ENCODE results near the gene TOP1.

TOP1 gene

DNA sequence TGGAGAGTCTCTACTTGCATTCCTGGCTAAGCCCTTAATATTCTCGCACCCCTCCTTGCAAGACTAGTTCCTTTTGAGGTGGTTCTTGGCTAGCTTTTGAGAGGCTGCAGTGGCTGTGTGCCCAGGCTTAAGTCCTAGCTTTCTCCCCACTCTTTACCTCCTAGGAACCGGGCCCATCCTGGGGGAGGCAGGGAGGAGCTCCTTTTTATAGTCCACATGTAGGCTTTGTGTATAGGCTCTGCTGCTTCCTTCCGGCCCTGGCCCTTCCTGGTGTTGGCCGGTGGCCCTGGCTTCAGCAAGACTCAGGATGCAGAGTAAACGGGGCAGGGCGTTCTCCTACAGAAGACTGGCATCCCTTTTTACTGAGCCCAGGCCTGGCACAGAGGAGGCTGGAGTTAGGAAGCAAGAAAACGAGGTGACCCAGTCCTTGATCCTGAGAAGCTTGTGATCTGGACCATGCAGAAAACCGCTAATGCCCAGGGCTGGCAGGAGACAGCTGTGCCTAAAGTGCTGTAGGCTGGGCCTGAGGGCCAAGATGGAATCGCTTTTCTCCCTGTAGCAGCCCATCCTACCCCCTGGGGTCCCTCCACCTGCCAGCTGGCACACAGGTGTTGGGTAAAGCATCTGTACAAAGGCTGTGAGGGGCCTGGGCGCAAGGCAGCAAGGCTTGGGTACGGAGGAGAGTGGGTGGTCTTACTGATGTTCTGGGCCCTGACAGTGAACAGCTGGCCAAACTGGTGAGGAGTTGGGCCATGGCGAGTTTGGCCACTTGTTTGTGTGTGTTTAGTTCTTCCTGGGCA, 117.4 kb downstream of the TOP1 start:
- no peaks in the 10 kb centered on the region for H3K9me3 ChIP-seq (ENCODE audit: control insufficient read depth, low read depth, low read length)
- H3K27me3 ChIP-seq (ENCODE audit: control insufficient read depth, insufficient read depth, low read length) = no peaks in the 10 kb centered on the region
- H3K36me3 ChIP-seq (ENCODE audit: control insufficient read depth, low read depth, low read length) = peaks cover 7% of the 10 kb centered on the region
- H3K27ac ChIP-seq (ENCODE audit: low read length) = no peak overlapping the region
- H3K4me1 ChIP-seq (ENCODE audit: control insufficient read depth, low read depth, low read length) = peaks cover 4% of the 10 kb centered on the region
- H3K9ac ChIP-seq (ENCODE audit: low read length) = no peak overlapping the region
- no peak overlapping the region for H3K4me3 ChIP-seq (ENCODE audit: low read length)

DNA sequence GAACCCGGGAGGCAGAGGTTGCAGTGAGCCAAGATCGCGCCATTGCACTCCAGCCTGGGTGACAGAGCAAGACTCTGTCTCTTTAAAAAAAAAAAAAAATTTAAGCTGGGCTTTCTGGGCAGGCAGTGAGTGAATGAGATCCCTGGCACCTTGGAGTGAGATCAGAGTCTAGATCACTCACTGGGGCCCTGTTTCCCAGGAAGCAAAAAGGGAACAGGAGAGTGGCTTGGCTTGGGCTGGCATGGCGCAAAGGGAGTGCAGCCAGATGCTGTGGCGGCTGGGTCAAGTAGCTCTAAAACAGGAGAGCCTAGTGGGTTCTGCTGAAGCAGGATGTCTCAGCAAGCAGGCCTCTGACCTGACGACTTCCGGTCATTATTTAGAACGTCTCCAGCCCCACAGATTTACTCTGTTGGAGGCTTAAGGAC, 119.2 kb downstream of the TOP1 start:
- Histone ChIP-seq H3K9ac (ENCODE audit: low read length) (no peak overlapping the region), H3K4me1 (ENCODE audit: control insufficient read depth, low read depth, low read length) (peaks cover 5% of the 10 kb centered on the region), H3K36me3 (ENCODE audit: control insufficient read depth, low read depth, low read length) (peaks cover 7% of the 10 kb centered on the region), H3K27ac (ENCODE audit: low read length) (no peak overlapping the region), H3K27me3 (ENCODE audit: control insufficient read depth, insufficient read depth, low read length) (no peaks in the 10 kb centered on the region), H3K9me3 (ENCODE audit: control insufficient read depth, low read depth, low read length) (no peaks in the 10 kb centered on the region), H3K4me3 (ENCODE audit: low read length) (no peak overlapping the region)

DNA sequence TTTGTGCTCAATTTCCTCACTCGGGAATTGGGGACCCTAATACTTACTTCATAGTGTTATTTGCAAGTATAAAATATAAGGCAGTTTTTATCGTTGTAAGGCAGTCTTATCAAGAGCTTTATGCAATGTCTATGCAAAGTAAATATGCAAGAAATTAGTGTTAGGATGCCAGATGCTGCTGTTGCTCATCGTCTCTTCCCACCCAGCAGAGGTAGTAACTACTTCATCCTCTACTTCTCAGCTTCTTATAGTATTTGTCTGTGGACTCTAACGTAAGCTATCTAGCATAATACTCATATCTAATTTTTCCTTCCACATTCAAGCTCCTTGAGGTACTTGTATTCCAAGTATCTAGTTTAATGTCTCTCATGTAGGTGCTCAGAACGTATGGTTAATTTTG, 120.3 kb downstream of the TOP1 start:
- peaks cover 5% of the 10 kb centered on the region for H3K4me1 ChIP-seq (ENCODE audit: control insufficient read depth, low read depth, low read length)

DNA sequence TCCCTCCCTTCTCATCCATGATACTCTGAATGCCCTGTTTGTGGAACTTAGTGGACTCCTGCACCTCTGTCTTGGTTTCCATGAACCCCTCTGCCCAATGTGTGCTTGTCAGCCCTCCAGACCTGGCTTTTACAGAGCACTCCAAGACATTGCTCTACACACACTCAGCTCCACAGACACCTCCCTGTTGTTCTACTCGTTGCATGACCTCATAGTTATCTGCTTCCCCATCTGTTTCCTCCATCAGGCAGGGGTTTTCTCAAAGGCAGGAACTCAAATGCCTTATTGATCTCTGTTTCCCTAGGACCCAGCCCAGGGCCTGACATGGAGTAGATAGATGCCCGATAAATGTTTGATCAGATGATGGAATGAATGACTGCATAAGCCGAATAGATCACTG, 122.0 kb downstream of the TOP1 start:
- Histone ChIP-seq H3K4me3 (ENCODE audit: low read length) (no peak overlapping the region), H3K27ac (ENCODE audit: low read length) (no peak overlapping the region), H3K36me3 (ENCODE audit: control insufficient read depth, low read depth, low read length) (no peaks in the 10 kb centered on the region), H3K4me1 (ENCODE audit: control insufficient read depth, low read depth, low read length) (peaks cover 5% of the 10 kb centered on the region), H3K9me3 (ENCODE audit: control insufficient read depth, low read depth, low read length) (no peaks in the 10 kb centered on the region), H3K9ac (ENCODE audit: low read length) (no peak overlapping the region), H3K27me3 (ENCODE audit: control insufficient read depth, insufficient read depth, low read length) (no peaks in the 10 kb centered on the region)

More for the DNA sequence above, 120.3 kb downstream of the TOP1 start:
- H3K9me3 ChIP-seq (ENCODE audit: control insufficient read depth, low read depth, low read length) = no peaks in the 10 kb centered on the region
- peaks cover 4% of the 10 kb centered on the region for H3K36me3 ChIP-seq (ENCODE audit: control insufficient read depth, low read depth, low read length)
- no peak overlapping the region for H3K27ac ChIP-seq (ENCODE audit: low read length)
- no peaks in the 10 kb centered on the region for H3K27me3 ChIP-seq (ENCODE audit: control insufficient read depth, insufficient read depth, low read length)
- no peak overlapping the region for H3K9ac ChIP-seq (ENCODE audit: low read length)
- no peak overlapping the region for H3K4me3 ChIP-seq (ENCODE audit: low read length)

DNA sequence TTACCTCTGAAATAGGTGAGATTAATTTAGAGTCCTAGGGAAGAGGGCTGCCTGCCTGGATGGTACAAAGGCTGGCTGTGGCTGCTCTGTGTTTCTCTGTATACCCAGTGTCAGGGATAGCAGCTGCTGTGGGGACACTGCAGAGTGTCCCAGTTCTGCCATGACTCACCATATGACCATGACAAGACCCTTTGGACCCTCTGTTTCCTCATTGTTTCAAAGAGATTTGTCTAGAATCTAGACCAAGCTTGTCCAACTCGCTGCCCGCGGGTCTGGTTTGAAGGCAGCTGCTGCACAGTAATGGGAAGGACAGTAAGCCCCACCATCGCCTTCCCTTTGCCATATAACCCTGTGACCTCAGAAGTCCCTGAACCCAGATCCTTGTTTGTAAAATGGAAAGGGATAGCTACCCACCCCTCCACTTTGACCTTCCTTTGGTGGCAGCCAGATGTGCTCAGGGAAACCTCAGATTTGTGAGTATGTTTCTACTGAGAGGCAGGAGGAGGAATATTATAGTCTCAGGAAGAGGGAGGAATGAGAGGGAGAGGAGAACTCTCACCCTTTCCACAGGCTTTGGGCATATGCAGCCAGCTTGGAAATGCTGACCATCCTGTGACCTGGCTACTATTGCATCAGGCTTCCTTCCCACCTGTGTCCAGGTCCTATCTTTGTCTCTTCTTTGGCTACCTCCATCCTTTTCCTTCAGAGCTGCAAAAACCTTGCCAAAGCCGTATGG, 122.7 kb downstream of the TOP1 start:
- no peak overlapping the region for H3K27ac ChIP-seq (ENCODE audit: low read length)
- H3K36me3 ChIP-seq (ENCODE audit: control insufficient read depth, low read depth, low read length) = no peaks in the 10 kb centered on the region
- peaks cover 5% of the 10 kb centered on the region for H3K4me1 ChIP-seq (ENCODE audit: control insufficient read depth, low read depth, low read length)
- H3K9me3 ChIP-seq (ENCODE audit: control insufficient read depth, low read depth, low read length) = no peaks in the 10 kb centered on the region
- H3K4me3 ChIP-seq (ENCODE audit: low read length) = no peak overlapping the region
- no peaks in the 10 kb centered on the region for H3K27me3 ChIP-seq (ENCODE audit: control insufficient read depth, insufficient read depth, low read length)
- H3K9ac ChIP-seq (ENCODE audit: low read length) = no peak overlapping the region

DNA sequence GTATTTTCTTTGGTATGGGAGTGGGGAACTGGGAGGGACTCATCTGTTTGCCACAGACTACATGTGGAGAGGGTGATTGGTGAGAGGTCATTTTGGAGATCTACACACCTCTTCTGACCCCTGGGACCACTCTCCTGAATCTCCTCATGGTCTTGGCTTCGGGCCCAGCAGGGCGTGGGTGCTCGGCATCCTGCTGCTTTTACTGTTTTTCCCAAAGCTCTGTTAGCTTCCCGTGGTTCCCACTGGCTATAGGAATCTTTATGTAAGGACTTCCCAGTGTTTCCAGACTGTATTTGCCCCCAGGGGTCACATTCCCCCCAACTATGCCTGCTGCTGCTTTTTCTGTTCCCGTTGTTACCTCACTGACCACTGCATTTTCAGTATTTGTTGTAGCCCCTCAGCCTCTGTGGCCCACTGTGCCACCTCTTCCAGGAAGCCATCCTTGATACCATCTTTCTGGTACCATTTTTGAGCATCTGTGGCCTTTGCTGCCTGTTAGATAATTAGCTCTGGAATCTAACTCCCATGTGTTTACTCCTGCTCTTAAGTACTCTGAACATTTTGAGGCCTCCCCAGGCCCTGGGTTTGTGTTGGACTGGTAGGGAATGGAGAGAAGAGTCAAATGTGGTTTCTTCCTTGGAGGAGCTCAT, 123.6 kb downstream of the TOP1 start:
- Histone ChIP-seq H3K9ac (ENCODE audit: low read length) (no peak overlapping the region), H3K4me3 (ENCODE audit: low read length) (no peak overlapping the region), H3K4me1 (ENCODE audit: control insufficient read depth, low read depth, low read length) (peaks cover 5% of the 10 kb centered on the region), H3K9me3 (ENCODE audit: control insufficient read depth, low read depth, low read length) (no peaks in the 10 kb centered on the region), H3K36me3 (ENCODE audit: control insufficient read depth, low read depth, low read length) (no peaks in the 10 kb centered on the region), H3K27ac (ENCODE audit: low read length) (no peak overlapping the region), H3K27me3 (ENCODE audit: control insufficient read depth, insufficient read depth, low read length) (no peaks in the 10 kb centered on the region)

DNA sequence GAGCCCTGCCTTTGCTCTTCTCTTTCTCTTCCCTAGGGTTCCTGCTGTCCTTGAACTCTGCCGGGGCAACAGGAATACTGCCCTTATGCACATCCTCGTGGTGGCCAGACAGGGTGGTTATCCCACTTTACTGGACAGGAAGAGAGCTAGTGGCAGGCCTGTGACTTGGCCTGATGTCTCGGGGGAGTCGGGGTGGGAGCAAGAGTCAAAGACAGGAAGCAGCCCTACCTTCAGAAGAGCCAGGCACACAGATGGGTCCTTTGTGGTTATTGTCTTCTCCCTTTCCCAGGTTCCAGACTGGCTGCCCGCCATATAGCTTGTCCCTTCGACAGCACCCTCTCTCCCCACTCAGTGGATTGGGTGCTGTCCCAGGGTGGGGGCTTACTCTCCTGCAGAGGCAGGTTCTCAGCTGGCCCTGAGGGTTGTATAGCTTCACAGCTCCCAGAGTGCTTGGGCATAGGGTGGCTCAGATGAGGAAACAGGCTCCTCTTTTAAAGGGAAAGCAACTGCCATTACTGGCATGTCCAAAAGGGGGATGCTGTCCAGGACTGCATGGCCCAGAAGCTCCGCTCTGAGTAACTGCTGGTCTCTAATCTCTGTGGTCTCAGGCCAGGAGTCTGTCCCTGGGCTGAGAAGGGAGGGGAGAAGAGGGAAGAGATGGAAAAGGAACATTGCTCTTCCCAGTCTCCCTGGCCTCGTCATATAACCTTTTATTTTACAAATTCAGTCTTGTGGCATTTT, 126.0 kb downstream of the TOP1 start:
- Histone ChIP-seq H3K36me3 (ENCODE audit: control insufficient read depth, low read depth, low read length) (peaks cover 6% of the 10 kb centered on the region), H3K9me3 (ENCODE audit: control insufficient read depth, low read depth, low read length) (no peaks in the 10 kb centered on the region), H3K4me1 (ENCODE audit: control insufficient read depth, low read depth, low read length) (peaks cover 5% of the 10 kb centered on the region), H3K27me3 (ENCODE audit: control insufficient read depth, insufficient read depth, low read length) (no peaks in the 10 kb centered on the region), H3K9ac (ENCODE audit: low read length) (no peak overlapping the region), H3K4me3 (ENCODE audit: low read length) (no peak overlapping the region), H3K27ac (ENCODE audit: low read length) (no peak overlapping the region)

DNA sequence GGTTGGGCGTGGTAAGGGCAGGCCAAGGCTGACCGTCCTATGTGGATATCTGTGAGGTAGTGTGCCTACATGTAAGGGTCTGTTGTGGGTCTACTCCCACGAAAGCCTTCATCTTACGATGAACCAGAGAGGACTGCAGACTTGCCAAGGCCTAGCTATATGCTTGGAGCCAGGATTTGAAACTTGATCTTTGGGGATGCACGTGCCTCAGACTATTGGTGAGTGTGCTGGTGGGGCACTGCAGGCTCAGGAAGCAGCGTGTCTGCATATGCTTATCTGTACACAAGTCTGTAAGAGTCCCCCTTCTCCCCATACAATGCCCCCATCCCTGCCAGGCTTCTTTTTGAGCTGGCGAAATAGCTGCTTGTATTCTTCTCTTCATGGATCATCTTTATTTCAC, 126.6 kb downstream of the TOP1 start:
- H3K4me1 ChIP-seq (ENCODE audit: control insufficient read depth, low read depth, low read length) = peaks cover 5% of the 10 kb centered on the region
- no peaks in the 10 kb centered on the region for H3K9me3 ChIP-seq (ENCODE audit: control insufficient read depth, low read depth, low read length)
- no peaks in the 10 kb centered on the region for H3K27me3 ChIP-seq (ENCODE audit: control insufficient read depth, insufficient read depth, low read length)
- no peak overlapping the region for H3K27ac ChIP-seq (ENCODE audit: low read length)
- peaks cover 10% of the 10 kb centered on the region for H3K36me3 ChIP-seq (ENCODE audit: control insufficient read depth, low read depth, low read length)
- no peak overlapping the region for H3K9ac ChIP-seq (ENCODE audit: low read length)
- H3K4me3 ChIP-seq (ENCODE audit: low read length) = no peak overlapping the region

DNA sequence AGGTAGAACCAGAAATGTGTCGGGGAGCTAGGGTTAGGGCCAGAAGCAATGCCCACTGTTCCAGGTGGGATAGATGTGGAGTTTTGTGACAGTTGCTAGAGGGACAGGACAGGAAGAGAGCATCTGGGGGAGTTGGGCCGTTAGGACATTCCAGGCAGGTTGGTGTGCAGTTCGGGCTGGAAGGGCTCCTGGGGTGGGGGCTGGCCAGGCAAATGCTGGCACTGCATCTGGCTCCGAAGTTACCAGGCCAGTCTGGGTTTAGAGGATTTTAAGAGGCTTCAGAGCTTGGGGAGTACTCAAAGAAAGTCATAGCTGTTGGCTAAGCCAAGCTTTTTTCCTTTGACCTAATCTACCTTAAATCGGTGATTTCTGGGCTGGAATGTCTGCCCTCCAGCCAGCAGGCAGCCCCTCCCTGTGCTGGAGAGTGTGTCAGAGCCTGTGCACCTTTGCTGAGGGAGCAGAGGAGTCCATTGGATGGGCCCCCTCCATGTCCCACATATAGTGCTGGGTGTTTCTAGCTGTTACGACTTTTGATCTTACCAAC, 129.5 kb downstream of the TOP1 start:
- Histone ChIP-seq H3K27ac (ENCODE audit: low read length) (no peak overlapping the region), H3K27me3 (ENCODE audit: control insufficient read depth, insufficient read depth, low read length) (no peaks in the 10 kb centered on the region), H3K4me1 (ENCODE audit: control insufficient read depth, low read depth, low read length) (no peaks in the 10 kb centered on the region), H3K9me3 (ENCODE audit: control insufficient read depth, low read depth, low read length) (no peaks in the 10 kb centered on the region), H3K36me3 (ENCODE audit: control insufficient read depth, low read depth, low read length) (peaks cover 33% of the 10 kb centered on the region), H3K4me3 (ENCODE audit: low read length) (no peak overlapping the region), H3K9ac (ENCODE audit: low read length) (no peak overlapping the region)

DNA sequence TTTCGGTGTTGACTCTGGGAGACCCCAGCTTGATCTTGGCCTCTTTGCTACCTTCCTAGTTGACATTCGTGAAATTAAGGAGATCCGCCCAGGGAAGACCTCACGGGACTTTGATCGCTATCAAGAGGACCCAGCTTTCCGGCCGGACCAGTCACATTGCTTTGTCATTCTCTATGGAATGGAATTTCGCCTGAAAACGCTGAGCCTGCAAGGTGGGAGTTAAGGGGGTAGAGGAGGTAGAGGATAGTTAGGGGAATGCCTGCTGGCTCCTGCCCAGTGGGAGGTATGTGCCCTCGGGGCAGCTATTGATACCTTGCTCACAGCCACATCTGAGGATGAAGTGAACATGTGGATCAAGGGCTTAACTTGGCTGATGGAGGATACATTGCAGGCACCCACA, 130.9 kb downstream of the TOP1 start:
- Histone ChIP-seq H3K4me3 (ENCODE audit: low read length) (no peak overlapping the region), H3K9ac (ENCODE audit: low read length) (no peak overlapping the region), H3K27ac (ENCODE audit: low read length) (no peak overlapping the region), H3K27me3 (ENCODE audit: control insufficient read depth, insufficient read depth, low read length) (no peaks in the 10 kb centered on the region), H3K36me3 (ENCODE audit: control insufficient read depth, low read depth, low read length) (peaks cover 47% of the 10 kb centered on the region), H3K9me3 (ENCODE audit: control insufficient read depth, low read depth, low read length) (no peaks in the 10 kb centered on the region), H3K4me1 (ENCODE audit: control insufficient read depth, low read depth, low read length) (no peaks in the 10 kb centered on the region)

DNA sequence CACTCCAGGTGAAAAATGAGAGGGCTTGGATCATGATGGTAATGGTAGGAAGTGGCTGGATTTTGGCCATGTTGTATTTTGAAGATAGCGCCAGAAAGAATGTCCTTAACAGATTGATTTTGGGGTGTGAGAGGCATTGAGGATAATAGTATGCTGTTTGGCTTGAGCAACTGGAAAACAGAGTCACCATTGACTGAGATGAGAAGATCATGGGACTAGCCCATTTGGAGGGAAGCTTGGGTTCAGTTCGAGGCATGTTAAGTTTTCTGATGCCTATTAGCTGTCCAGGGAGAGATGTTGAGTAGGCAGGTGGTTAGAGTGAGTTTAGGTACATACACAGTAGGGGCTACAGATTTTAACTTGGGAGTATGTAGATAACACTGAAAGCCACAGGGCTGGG, 132.1 kb downstream of the TOP1 start:
- no peak overlapping the region for H3K4me3 ChIP-seq (ENCODE audit: low read length)
- H3K27ac ChIP-seq (ENCODE audit: low read length) = no peak overlapping the region
- H3K9ac ChIP-seq (ENCODE audit: low read length) = no peak overlapping the region
- peaks cover 58% of the 10 kb centered on the region for H3K36me3 ChIP-seq (ENCODE audit: control insufficient read depth, low read depth, low read length)
- no peaks in the 10 kb centered on the region for H3K27me3 ChIP-seq (ENCODE audit: control insufficient read depth, insufficient read depth, low read length)
- no peaks in the 10 kb centered on the region for H3K9me3 ChIP-seq (ENCODE audit: control insufficient read depth, low read depth, low read length)
- H3K4me1 ChIP-seq (ENCODE audit: control insufficient read depth, low read depth, low read length) = no peaks in the 10 kb centered on the region

All from iPS-18a (cell line).